H9 (cell line): ENCODE measurements around the gene PNPO. TPM values are rescaled to one million over a fixed set of nuclear protein-coding genes. Genes with fewer than 3 reads are reported as not detected.

Source experiments
- DNase-seq: peaks from one replicate; pipeline ENCODE4 v3.0.0-alpha.2; 2017
- H2AFZ ChIP-seq: one replicate; pipeline ENCODE4 v1.6.1; 2013; ENCODE audit warnings: mild to moderate bottlenecking, low read length, control low read depth, moderate library complexity
- H2AK5ac ChIP-seq: 2 replicates; pipeline ENCODE4 v1.6.1; 2013; ENCODE audit warnings: low read length, control low read depth, mixed read lengths; ENCODE audit not compliant: insufficient read length
- H2BK120ac ChIP-seq: one replicate; pipeline ENCODE4 v1.6.1; 2013; ENCODE audit warnings: low read depth, mild to moderate bottlenecking, low read length, control low read depth, inconsistent platforms; ENCODE audit not compliant: poor library complexity, severe bottlenecking
- H2BK12ac ChIP-seq: 2 replicates; pipeline ENCODE4 v1.6.1; 2013; ENCODE audit warnings: low read length, control low read depth, mixed read lengths, low read depth; ENCODE audit not compliant: insufficient read length
- H2BK15ac ChIP-seq: 2 replicates; pipeline ENCODE4 v1.6.1; 2013; ENCODE audit warnings: low read depth, low read length, control low read depth
- H2BK20ac ChIP-seq: one replicate; pipeline ENCODE4 v1.6.1; 2013; ENCODE audit warnings: low read depth, mild to moderate bottlenecking, low read length, control low read depth, inconsistent platforms; ENCODE audit not compliant: poor library complexity, severe bottlenecking
- H2BK5ac ChIP-seq: 2 replicates; pipeline ENCODE4 v1.6.1; 2013; ENCODE audit warnings: low read length, control low read depth, mixed read lengths; ENCODE audit not compliant: insufficient read length
- H3K14ac ChIP-seq: 2 replicates; pipeline ENCODE4 v1.6.1; 2013; ENCODE audit warnings: low read length, control low read depth; ENCODE audit not compliant: insufficient read depth
- H3K18ac ChIP-seq: 2 replicates; pipeline ENCODE4 v1.6.1; 2013; ENCODE audit warnings: low read depth, mild to moderate bottlenecking, mixed read lengths, low read length, control low read depth; ENCODE audit not compliant: insufficient read length
- H3K23ac ChIP-seq: 2 replicates; pipeline ENCODE4 v1.6.1; 2013; ENCODE audit warnings: low read length, control low read depth, mixed read lengths, low read depth; ENCODE audit not compliant: insufficient read length
- H3K23me2 ChIP-seq: 2 replicates; pipeline ENCODE4 v1.6.1; 2013; ENCODE audit warnings: low read depth, mild to moderate bottlenecking, mixed read lengths, low read length, control low read depth; ENCODE audit not compliant: insufficient read length, poor library complexity, severe bottlenecking
- H3K27ac ChIP-seq: 2 replicates; pipeline ENCODE4 v1.5.1; 2013; ENCODE audit warnings: low read length, control low read depth, mixed read lengths, low read depth; ENCODE audit not compliant: insufficient read length
- H3K27me3 ChIP-seq: 2 replicates; pipeline ENCODE4 v1.6.1; 2013; ENCODE audit warnings: low read length, control low read depth, inconsistent platforms; ENCODE audit not compliant: insufficient read depth
- H3K4ac ChIP-seq: 2 replicates; pipeline ENCODE4 v1.6.1; 2013; ENCODE audit warnings: low read depth, mild to moderate bottlenecking, control low read depth, inconsistent platforms, low read length, moderate library complexity
- H3K4me1 ChIP-seq: 2 replicates; pipeline ENCODE4 v1.6.1; 2013; ENCODE audit warnings: low read length, control low read depth, inconsistent platforms; ENCODE audit not compliant: insufficient read depth
- H3K4me2 ChIP-seq: 2 replicates; pipeline ENCODE4 v1.6.1; 2013; ENCODE audit warnings: low read length, control low read depth, mixed read lengths; ENCODE audit not compliant: insufficient read length, insufficient read depth
- H3K56ac ChIP-seq: 2 replicates; pipeline ENCODE4 v1.6.1; 2013; ENCODE audit warnings: low read depth, mild to moderate bottlenecking, mixed read lengths, low read length, control low read depth; ENCODE audit not compliant: insufficient read length
- H3K79me1 ChIP-seq: 2 replicates; pipeline ENCODE4 v1.6.1; 2013; ENCODE audit warnings: low read depth, mild to moderate bottlenecking, moderate library complexity, low read length, control low read depth, inconsistent platforms; ENCODE audit not compliant: insufficient read depth, poor library complexity, severe bottlenecking
- H3K79me2 ChIP-seq: 2 replicates; pipeline ENCODE4 v1.6.1; 2013; ENCODE audit warnings: low read length, control low read depth, inconsistent platforms; ENCODE audit not compliant: insufficient read depth
- H3K9ac ChIP-seq: 2 replicates; pipeline ENCODE4 v1.6.1; 2013; ENCODE audit warnings: low read length, control low read depth, mixed read lengths; ENCODE audit not compliant: insufficient read length; ENCODE audit errors: extremely low read depth
- H3K9me3 ChIP-seq: one replicate; pipeline ENCODE4 v1.6.1; 2013; ENCODE audit warnings: low read depth, low read length, inconsistent platforms; ENCODE audit not compliant: control insufficient read depth
- H3T11ph ChIP-seq: one replicate; pipeline ENCODE4 v1.6.1; 2013; ENCODE audit warnings: mild to moderate bottlenecking, low read length, control low read depth, inconsistent platforms
- H4K20me1 ChIP-seq: one replicate; pipeline ENCODE4 v1.6.1; 2013; ENCODE audit not compliant: control insufficient read depth, insufficient read length, insufficient read depth
- H4K5ac ChIP-seq: 2 replicates; pipeline ENCODE4 v1.6.1; 2013; ENCODE audit warnings: low read depth, mild to moderate bottlenecking, mixed read lengths, low read length, control low read depth; ENCODE audit not compliant: insufficient read length
- H4K8ac ChIP-seq: replicated peaks from 2 replicates; pipeline ENCODE4 v1.6.1; 2013; ENCODE audit warnings: low read length, control low read depth, mixed read lengths, low read depth; ENCODE audit not compliant: insufficient read length
- H4K91ac ChIP-seq: 2 replicates; pipeline ENCODE4 v1.6.1; 2013; ENCODE audit warnings: low read depth, mild to moderate bottlenecking, moderate library complexity, mixed read lengths, low read length, control low read depth; ENCODE audit not compliant: insufficient read length
- H3K27ac Mint-ChIP-seq, 3 experiments: 2 replicates in 2 of 3; 3 replicates in 1 of 3; pipeline ENCODE4 v1.8.0; 2020 to 2021; ENCODE audit warnings: mixed read lengths in 3 of 3, mild to moderate bottlenecking in 1 of 3, moderate library complexity in 1 of 3
- H3K27me3 Mint-ChIP-seq: 2 replicates; pipeline ENCODE4 v1.8.0; 2021; ENCODE audit warnings: low read depth, mild to moderate bottlenecking, moderate library complexity, mixed read lengths
- H3K36me3 Mint-ChIP-seq, 3 experiments: 2 replicates in 2 of 3; 3 replicates in 1 of 3; pipeline ENCODE4 v1.8.0; 2020 to 2021; ENCODE audit warnings: low read depth in 3 of 3, mixed read lengths in 3 of 3; ENCODE audit not compliant: insufficient read depth in 1 of 3
- H3K4me1 Mint-ChIP-seq, 2 experiments: 2 replicates each; pipeline ENCODE4 v1.8.0; 2020; ENCODE audit warnings: mixed read lengths in 2 of 2
- H3K4me3 Mint-ChIP-seq, 2 experiments: 2 replicates in 1 of 2; 3 replicates in 1 of 2; pipeline ENCODE4 v1.8.0; 2020 to 2021; ENCODE audit warnings: mild to moderate bottlenecking in 2 of 2, mixed read lengths in 2 of 2, moderate library complexity in 1 of 2
- H3K9me3 Mint-ChIP-seq, 2 experiments: 2 replicates in 1 of 2; 3 replicates in 1 of 2; pipeline ENCODE4 v1.8.0; 2020; ENCODE audit warnings: mild to moderate bottlenecking in 2 of 2, mixed read lengths in 2 of 2, moderate library complexity in 1 of 2
- WGBS: extraction: QIAGEN DNeasy Blood & Tissue Kit; methylation state at CpG from one replicate; pipeline ENCODE4 v1.1.7; 2013; ENCODE audit warnings: missing lambda C conversion rate, low lambda C conversion rate, mixed read lengths; ENCODE audit not compliant: insufficient read length; ENCODE audit errors: extremely low coverage; 5-methylcytosine and 5-hydroxymethylcytosine counted together
- total RNA-seq: library from RNA; stranded (reverse); gene quantifications from 2 replicates; pipeline ENCODE4 v1.2.1, GENCODE V29; 2021
- TF ChIP-seq, protein P1 (sequence below): fragments of 200-600 bp; sonication (generic); conservative IDR thresholded peaks from 3 replicates; pipeline ENCODE4 v1.8.0; 2021; ENCODE audit warnings: antibody characterized with exemption, mild to moderate bottlenecking

The PNPO gene
- total RNA-seq, 1 experiment from 2014 or later = 6.7 TPM

- no peaks in the 10 kb centered on the region for H3K27me3 ChIP-seq
- Mint-ChIP-seq H3K27ac (no peak overlapping the region), H3K36me3 (peaks cover 40 to 90% (median 82%) of the 10 kb centered on the region in 3 experiments; a peak in 6 of 7 replicates), H3K9me3 (no peaks in the 10 kb centered on the region), H3K4me1 (no peaks in the 10 kb centered on the region), H3K4me3 (no peak overlapping the region), H3K27me3 (no peaks in the 10 kb centered on the region)
- TF ChIP-seq, protein P1, sequence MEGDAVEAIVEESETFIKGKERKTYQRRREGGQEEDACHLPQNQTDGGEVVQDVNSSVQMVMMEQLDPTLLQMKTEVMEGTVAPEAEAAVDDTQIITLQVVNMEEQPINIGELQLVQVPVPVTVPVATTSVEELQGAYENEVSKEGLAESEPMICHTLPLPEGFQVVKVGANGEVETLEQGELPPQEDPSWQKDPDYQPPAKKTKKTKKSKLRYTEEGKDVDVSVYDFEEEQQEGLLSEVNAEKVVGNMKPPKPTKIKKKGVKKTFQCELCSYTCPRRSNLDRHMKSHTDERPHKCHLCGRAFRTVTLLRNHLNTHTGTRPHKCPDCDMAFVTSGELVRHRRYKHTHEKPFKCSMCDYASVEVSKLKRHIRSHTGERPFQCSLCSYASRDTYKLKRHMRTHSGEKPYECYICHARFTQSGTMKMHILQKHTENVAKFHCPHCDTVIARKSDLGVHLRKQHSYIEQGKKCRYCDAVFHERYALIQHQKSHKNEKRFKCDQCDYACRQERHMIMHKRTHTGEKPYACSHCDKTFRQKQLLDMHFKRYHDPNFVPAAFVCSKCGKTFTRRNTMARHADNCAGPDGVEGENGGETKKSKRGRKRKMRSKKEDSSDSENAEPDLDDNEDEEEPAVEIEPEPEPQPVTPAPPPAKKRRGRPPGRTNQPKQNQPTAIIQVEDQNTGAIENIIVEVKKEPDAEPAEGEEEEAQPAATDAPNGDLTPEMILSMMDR = peak; percentile 91
- H3K14ac ChIP-seq = no peak overlapping the region
- H3K79me2 ChIP-seq = no peaks in the 10 kb centered on the region
- no peaks in the 10 kb centered on the region for H3K23me2 ChIP-seq
- no peak overlapping the region for H2BK5ac ChIP-seq
- H3K9me3 ChIP-seq = no peaks in the 10 kb centered on the region
- H3K79me1 ChIP-seq = no peaks in the 10 kb centered on the region
- no peak overlapping the region for H4K8ac ChIP-seq
- no CpG with 5 or more reads among the region's 7 CpGs for WGBS
- no peaks in the 10 kb centered on the region for H4K20me1 ChIP-seq
- H3K18ac ChIP-seq = no peak overlapping the region
- H4K5ac ChIP-seq = no peak overlapping the region
- no peak overlapping the region for H3K56ac ChIP-seq
- H2BK12ac ChIP-seq = no peak overlapping the region
- no peak overlapping the region for H2BK15ac ChIP-seq
- no peak overlapping the region for H3K9ac ChIP-seq
- no peaks in the 10 kb centered on the region for H3K4me1 ChIP-seq
- DNase-seq = peak; percentile 87
- H3K4ac ChIP-seq = no peak overlapping the region
- no peak overlapping the region for H3K23ac ChIP-seq
- no peak overlapping the region for H3K4me2 ChIP-seq
- no peak overlapping the region for H3K27ac ChIP-seq
- H4K91ac ChIP-seq = no peak overlapping the region
- no peak overlapping the region for H2AK5ac ChIP-seq
- no peak overlapping the region for H2BK20ac ChIP-seq
- H2BK120ac ChIP-seq = no peak overlapping the region
- no peak overlapping the region for H2AFZ ChIP-seq
- H3T11ph ChIP-seq = no peak overlapping the region
Observed at GRCh38 chr17:47978324-47978723, 37.0 kb downstream of the PNPO start.
